ENCODE results near the gene FANCD2.

FANCD2 gene

GRCh38 chr3:10108091-10108490 is 81.9 kb downstream of the FANCD2 start, which contains the start of gene FANCD2OS:
FANCD2OS (minus strand) TSS chr3:10108255; CDS start chr3:10104774, 3,481 bp downstream.
- Histone ChIP-seq H3K4me2 (ENCODE audit: low read depth, low read length, poor library complexity, severe bottlenecking) (no peak within 1 kb of the TSS), H4K20me1 (ENCODE audit: insufficient read depth, low read length, poor library complexity, severe bottlenecking) (no peaks in the 10 kb centered on the region), H3K79me2 (ENCODE audit: insufficient read depth, low read length) (no peaks in the 10 kb centered on the region), H3K4me1 (ENCODE audit: insufficient read depth, low read length, poor library complexity, severe bottlenecking) (no peaks in the 10 kb centered on the region), H3K9me3 (ENCODE audit: insufficient read depth, low read depth, low read length) (no peaks in the 10 kb centered on the region), H3K4me3 (ENCODE audit: low read length, poor library complexity, severe bottlenecking) (no peak within 1 kb of the TSS), H3K9me2 (replicated peaks; ENCODE audit: low read depth, low read length) (no peaks in the 10 kb centered on the region), H2AFZ (ENCODE audit: low read length) (no peak within 1 kb of the TSS), H3F3A (ENCODE audit: low read depth) (no peaks in the 10 kb centered on the region), H3K36me3 (ENCODE audit: insufficient read depth, low read length) (no peaks in the 10 kb centered on the region), H3K27me3 (ENCODE audit: insufficient read depth, low read length, poor library complexity, severe bottlenecking) (no peaks in the 10 kb centered on the region), H3K9ac (ENCODE audit: low read depth, low read length, poor library complexity, severe bottlenecking) (no peak within 1 kb of the TSS)
- no peak for TF ChIP-seq EZH2phosphoT487 (IDR thresholded peaks at IDR 0.05; ENCODE audit: borderline replicate concordance)
- TF ChIP-seq, protein P1, sequence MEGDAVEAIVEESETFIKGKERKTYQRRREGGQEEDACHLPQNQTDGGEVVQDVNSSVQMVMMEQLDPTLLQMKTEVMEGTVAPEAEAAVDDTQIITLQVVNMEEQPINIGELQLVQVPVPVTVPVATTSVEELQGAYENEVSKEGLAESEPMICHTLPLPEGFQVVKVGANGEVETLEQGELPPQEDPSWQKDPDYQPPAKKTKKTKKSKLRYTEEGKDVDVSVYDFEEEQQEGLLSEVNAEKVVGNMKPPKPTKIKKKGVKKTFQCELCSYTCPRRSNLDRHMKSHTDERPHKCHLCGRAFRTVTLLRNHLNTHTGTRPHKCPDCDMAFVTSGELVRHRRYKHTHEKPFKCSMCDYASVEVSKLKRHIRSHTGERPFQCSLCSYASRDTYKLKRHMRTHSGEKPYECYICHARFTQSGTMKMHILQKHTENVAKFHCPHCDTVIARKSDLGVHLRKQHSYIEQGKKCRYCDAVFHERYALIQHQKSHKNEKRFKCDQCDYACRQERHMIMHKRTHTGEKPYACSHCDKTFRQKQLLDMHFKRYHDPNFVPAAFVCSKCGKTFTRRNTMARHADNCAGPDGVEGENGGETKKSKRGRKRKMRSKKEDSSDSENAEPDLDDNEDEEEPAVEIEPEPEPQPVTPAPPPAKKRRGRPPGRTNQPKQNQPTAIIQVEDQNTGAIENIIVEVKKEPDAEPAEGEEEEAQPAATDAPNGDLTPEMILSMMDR (conservative IDR thresholded peaks at IDR 0.05; ENCODE audit: low read length): no peak

DNA sequence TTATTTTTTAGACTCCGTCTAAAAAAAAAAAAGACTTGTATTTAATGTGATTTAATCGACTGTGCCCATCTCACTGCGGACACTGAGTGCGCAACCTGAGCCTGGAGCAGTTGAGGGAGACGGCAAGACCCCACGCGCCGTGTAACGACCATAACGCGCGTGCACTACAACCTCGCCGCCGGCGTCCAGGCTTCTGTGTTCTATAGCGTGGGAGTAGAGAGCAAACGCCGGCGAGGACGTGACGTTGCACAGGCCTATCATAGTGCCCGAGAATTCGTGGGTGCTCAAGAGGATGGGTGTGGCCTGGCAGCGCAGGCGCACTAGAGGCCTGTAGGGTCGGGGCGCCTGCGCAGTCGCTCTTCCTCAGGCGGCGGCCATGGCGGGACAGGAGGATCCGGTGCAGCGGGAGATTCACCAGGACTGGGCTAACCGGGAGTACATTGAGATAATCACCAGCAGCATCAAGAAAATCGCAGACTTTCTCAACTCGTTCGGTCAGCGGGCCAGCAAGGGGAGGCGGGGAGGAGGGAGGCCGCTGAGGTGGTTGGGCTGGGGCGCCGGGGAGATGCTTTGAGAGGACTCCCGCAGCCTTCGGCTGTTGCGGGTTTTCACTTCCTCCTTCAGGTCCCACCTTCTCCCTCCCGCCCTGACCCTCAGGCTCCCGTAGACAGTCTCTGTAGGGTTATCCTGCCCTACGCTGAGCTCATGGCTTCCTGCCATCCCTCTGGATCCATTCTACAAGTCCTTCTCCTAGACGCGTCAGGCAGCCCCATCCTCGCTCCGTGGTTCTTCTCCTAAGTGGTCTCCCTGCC is 89.3 kb downstream of the FANCD2 start, which contains the start of gene BRK1:
BRK1 (plus strand) TSS at position 350 of the 812 bp plus-strand sequence; CDS start at position 377, 27 bp downstream.
- peak within 1 kb of the TSS; percentile 98 for H3K4me3 ChIP-seq (ENCODE audit: low read length, poor library complexity, severe bottlenecking)
- peaks cover 49% of the 10 kb centered on the region for H3K79me2 ChIP-seq (ENCODE audit: insufficient read depth, low read length)
- H3K9me3 ChIP-seq (ENCODE audit: insufficient read depth, low read depth, low read length): no peaks in the 10 kb centered on the region
- H3K27me3 ChIP-seq (ENCODE audit: insufficient read depth, low read length, poor library complexity, severe bottlenecking): no peaks in the 10 kb centered on the region
- H3K4me2 ChIP-seq (ENCODE audit: low read depth, low read length, poor library complexity, severe bottlenecking): peak within 1 kb of the TSS; percentile 96
- peak within 1 kb of the TSS; percentile 87 for H3K9ac ChIP-seq (ENCODE audit: low read depth, low read length, poor library complexity, severe bottlenecking)
- TF ChIP-seq, protein P1 (conservative IDR thresholded peaks at IDR 0.05; ENCODE audit: low read length): no peak
- TF ChIP-seq EZH2phosphoT487 (IDR thresholded peaks at IDR 0.05; ENCODE audit: borderline replicate concordance): no peak
- H3F3A ChIP-seq (ENCODE audit: low read depth): no peaks in the 10 kb centered on the region
- peak within 1 kb of the TSS; percentile 85 for H2AFZ ChIP-seq (ENCODE audit: low read length)
- H3K4me1 ChIP-seq (ENCODE audit: insufficient read depth, low read length, poor library complexity, severe bottlenecking): peaks cover 33% of the 10 kb centered on the region
- no peaks in the 10 kb centered on the region for H3K36me3 ChIP-seq (ENCODE audit: insufficient read depth, low read length)
- H4K20me1 ChIP-seq (ENCODE audit: insufficient read depth, low read length, poor library complexity, severe bottlenecking): peaks cover 29% of the 10 kb centered on the region
- no peaks in the 10 kb centered on the region for H3K9me2 ChIP-seq (replicated peaks; ENCODE audit: low read depth, low read length)

DNA sequence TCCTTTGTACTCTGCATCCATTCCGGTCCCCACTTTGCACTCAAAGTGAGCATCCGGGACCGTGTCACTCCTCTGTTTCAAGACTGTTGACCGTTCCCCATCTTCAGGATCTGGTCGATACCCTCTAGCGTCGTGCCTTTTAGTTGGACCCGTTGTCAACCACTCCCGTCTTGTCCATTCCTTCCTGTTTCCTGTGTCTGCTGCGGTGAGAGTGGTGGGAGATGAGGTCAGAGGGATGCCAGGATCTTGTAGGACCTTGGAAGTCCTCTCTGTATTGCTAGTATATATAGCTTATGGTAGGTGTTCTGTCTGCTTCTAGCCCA is 89.9 kb downstream of the FANCD2 start:
- Histone ChIP-seq H3K27me3 (ENCODE audit: insufficient read depth, low read length, poor library complexity, severe bottlenecking) (no peaks in the 10 kb centered on the region), H3K9me3 (ENCODE audit: insufficient read depth, low read depth, low read length) (no peaks in the 10 kb centered on the region), H3K36me3 (ENCODE audit: insufficient read depth, low read length) (no peaks in the 10 kb centered on the region), H4K20me1 (ENCODE audit: insufficient read depth, low read length, poor library complexity, severe bottlenecking) (peaks cover 31% of the 10 kb centered on the region), H3F3A (ENCODE audit: low read depth) (no peaks in the 10 kb centered on the region), H3K9ac (ENCODE audit: low read depth, low read length, poor library complexity, severe bottlenecking) (peak overlapping the region; percentile 87), H2AFZ (ENCODE audit: low read length) (peak overlapping the region; percentile 80), H3K4me3 (ENCODE audit: low read length, poor library complexity, severe bottlenecking) (peak overlapping the region; percentile 98), H3K79me2 (ENCODE audit: insufficient read depth, low read length) (peaks cover 55% of the 10 kb centered on the region), H3K4me2 (ENCODE audit: low read depth, low read length, poor library complexity, severe bottlenecking) (peak overlapping the region; percentile 96), H3K4me1 (ENCODE audit: insufficient read depth, low read length, poor library complexity, severe bottlenecking) (peaks cover 35% of the 10 kb centered on the region), H3K9me2 (replicated peaks; ENCODE audit: low read depth, low read length) (no peaks in the 10 kb centered on the region)
- TF ChIP-seq, protein P1 (conservative IDR thresholded peaks at IDR 0.05; ENCODE audit: low read length): no peak
- no peak for TF ChIP-seq EZH2phosphoT487 (IDR thresholded peaks at IDR 0.05; ENCODE audit: borderline replicate concordance)
